HCT116 (cell line): ENCODE measurements around the gene ARF1. TPM values are rescaled to one million over a fixed set of nuclear protein-coding genes. Genes with fewer than 3 reads are reported as not detected.

Source experiments
- ATAC-seq: fragments of 200-7000 bp; cut with Tn5 transposase; 2 replicates; pipeline ENCODE4 v1.9.1; 2020; ENCODE audit warnings: mild to moderate bottlenecking, moderate library complexity
- BruUV-seq: library from RNA; stranded (reverse); fragments of 400-500 nt; replicated peaks from 2 replicates; lab custom pipeline; 2021; lab: Mats Ljungman, UMichigan
- CTCF ChIA-PET: fragments of 300-600 bp; sonication (Branson Sonifier 250); formaldehyde crosslinking; loops from one replicate; lab custom pipeline; 2021; ENCODE audit warnings: antibody characterized with exemption; lab: Charles Lee
- POLR2A ChIA-PET: fragments of 300-600, 350-600 bp; sonication (Branson Sonifier 250); formaldehyde crosslinking; loops from one replicate; lab custom pipeline; 2021; ENCODE audit warnings: antibody characterized with exemption; lab: Charles Lee
- RAD21 ChIA-PET, 2 experiments: fragments of 300-600 bp; sonication (Branson Sonifier 250); formaldehyde crosslinking; loops; one replicate each; lab custom pipeline; 2023; ENCODE audit warnings: low total read pairs in 2 of 2; ENCODE audit not compliant: uncharacterized antibody in 2 of 2, unreplicated experiment in 2 of 2, low non-redundant PET in 1 of 2; lab: Charles Lee
- DNase-seq: peaks from one replicate; pipeline ENCODE4 v3.0.0-alpha.2; 2010; ENCODE audit warnings: low read depth, low spot score
- H2AFZ ChIP-seq: fragments of 200-600 bp; shearing (Covaris generic), sonication (generic); 2 replicates; pipeline ENCODE4 v1.6.1; 2017; ENCODE audit warnings: low read depth, mixed run types, mixed read lengths, antibody characterized with exemption, low read length; ENCODE audit not compliant: poor library complexity, severe bottlenecking
- H3K27ac ChIP-seq: 2 replicates; pipeline ENCODE4 v1.5.1; 2012; ENCODE audit warnings: low read depth, low read length
- H3K27me3 ChIP-seq: fragments of 200-600 bp; sonication (generic); 2 replicates; pipeline ENCODE4 v1.6.1; 2016; ENCODE audit warnings: mixed run types, low read length, mixed read lengths; ENCODE audit not compliant: insufficient read depth
- H3K36me3 ChIP-seq, 2 experiments: fragments of 200-500 bp in 1 of 2; fragments of 200-600 bp in 1 of 2; sonication (Bioruptor generic) in 1 of 2; sonication (generic) in 1 of 2; 2 replicates each; pipeline versions ENCODE4 v1.5.1 to v1.6.1; 2014 to 2016; ENCODE audit warnings: low read length in 2 of 2, inconsistent platforms in 1 of 2, mixed read lengths in 1 of 2, mixed run types in 1 of 2; ENCODE audit not compliant: insufficient read depth in 2 of 2, control insufficient read depth in 1 of 2
- H3K4me1 ChIP-seq, 2 experiments: fragments of 200-600 bp in 1 of 2; sonication (generic) in 1 of 2; 2 replicates each; pipeline versions ENCODE4 v1.5.1 to v1.6.1; 2012 to 2017; ENCODE audit warnings: low read length in 2 of 2, inconsistent platforms in 1 of 2, mild to moderate bottlenecking in 1 of 2, mixed read lengths in 1 of 2, mixed run types in 1 of 2, moderate library complexity in 1 of 2; ENCODE audit not compliant: insufficient read depth in 2 of 2, control insufficient read depth in 1 of 2
- H3K4me2 ChIP-seq: fragments of 200-600 bp; sonication (generic); 2 replicates; pipeline ENCODE4 v1.6.1; 2017; ENCODE audit warnings: mixed run types, low read length, mixed read lengths
- H3K4me3 ChIP-seq, 2 experiments: fragments of 200-600 bp in 1 of 2; sonication (generic) in 1 of 2; replicated peaks in 1 of 2; 2 replicates each; pipeline ENCODE4 v1.5.1; 2011 to 2016; ENCODE audit warnings: low read length in 2 of 2, control low read depth in 1 of 2, low read depth in 1 of 2, mild to moderate bottlenecking in 1 of 2, mixed read lengths in 1 of 2, mixed run types in 1 of 2
- H3K79me2 ChIP-seq: fragments of 200-600 bp; sonication (generic); 2 replicates; pipeline ENCODE4 v1.6.1; 2017; ENCODE audit warnings: mild to moderate bottlenecking, mixed run types, low read length, moderate library complexity, mixed read lengths; ENCODE audit not compliant: insufficient read depth
- H3K9ac ChIP-seq: fragments of 200-600 bp; sonication (generic); 2 replicates; pipeline ENCODE4 v1.6.1; 2016; ENCODE audit warnings: low read length, mixed read lengths
- H3K9me2 ChIP-seq: fragments of 200-600 bp; sonication (generic), shearing (Covaris generic); 2 replicates; pipeline ENCODE4 v1.6.1; 2017; ENCODE audit warnings: mixed run types, mild to moderate bottlenecking, moderate library complexity; ENCODE audit not compliant: insufficient read depth
- H3K9me3 ChIP-seq, 2 experiments: fragments of 200-500 bp in 1 of 2; fragments of 200-600 bp in 1 of 2; sonication (Bioruptor generic) in 1 of 2; sonication (generic) in 1 of 2; 2 replicates each; pipeline ENCODE4 v1.6.1; 2014 to 2017; ENCODE audit warnings: low read length in 2 of 2, mixed read lengths in 2 of 2, inconsistent platforms in 1 of 2, low read depth in 1 of 2, mild to moderate bottlenecking in 1 of 2, mixed run types in 1 of 2, moderate library complexity in 1 of 2; ENCODE audit not compliant: control insufficient read depth in 1 of 2, insufficient read depth in 1 of 2
- H4K20me1 ChIP-seq: fragments of 200-600 bp; sonication (generic), shearing (Covaris generic); 2 replicates; pipeline ENCODE4 v1.6.1; 2017; ENCODE audit warnings: mixed run types, mild to moderate bottlenecking, moderate library complexity; ENCODE audit not compliant: insufficient read depth
- CBX3 ChIP-seq: IDR thresholded peaks from 2 replicates; pipeline ENCODE4 v1.6.1; 2012; ENCODE audit warnings: low read depth
- CEBPB ChIP-seq: IDR thresholded peaks from 2 replicates; pipeline ENCODE4 v1.6.1; 2012; ENCODE audit warnings: low read depth
- CTCF ChIP-seq, 3 experiments: fragments of 200-600 bp in 1 of 3; sonication (generic) in 1 of 3; IDR thresholded peaks in 2 of 3; conservative IDR thresholded peaks in 1 of 3; 2 replicates each; pipeline ENCODE4 v1.5.1; 2012 to 2017; ENCODE audit warnings: low read depth in 2 of 3, low read length in 2 of 3, antibody characterized with exemption in 1 of 3, borderline replicate concordance in 1 of 3, control low read depth in 1 of 3, mild to moderate bottlenecking in 1 of 3, mixed read lengths in 1 of 3, mixed run types in 1 of 3, moderate library complexity in 1 of 3; ENCODE audit not compliant: insufficient read depth in 1 of 3
- EGR1 ChIP-seq: IDR thresholded peaks from 2 replicates; pipeline ENCODE4 v1.6.1; 2012; ENCODE audit warnings: low read depth
- ELF1 ChIP-seq: IDR thresholded peaks from 2 replicates; pipeline ENCODE4 v1.6.1; 2012; ENCODE audit warnings: low read depth, borderline replicate concordance
- MAX ChIP-seq: IDR thresholded peaks from 2 replicates; pipeline ENCODE4 v1.6.1; 2012
- POLR2A ChIP-seq: IDR thresholded peaks from 2 replicates; pipeline ENCODE4 v1.7.0; 2011; ENCODE audit warnings: borderline replicate concordance; ENCODE audit not compliant: insufficient read depth, insufficient read length; ENCODE audit errors: extremely low read depth
- SIN3A ChIP-seq: IDR thresholded peaks from 2 replicates; pipeline ENCODE4 v1.6.1; 2012; ENCODE audit warnings: low read depth
- YY1 ChIP-seq: IDR thresholded peaks from 2 replicates; pipeline ENCODE4 v1.6.1; 2011; ENCODE audit warnings: low read length, low read depth, moderate library complexity, mild to moderate bottlenecking; ENCODE audit not compliant: insufficient replicate concordance; ENCODE audit errors: extremely low read depth
- ZFX ChIP-seq: fragments of 450-650 bp; IDR thresholded peaks from 2 replicates; pipeline ENCODE4 v1.6.1; 2017
- ZNF274 ChIP-seq: fragments of 200-500 bp; sonication (Bioruptor generic); IDR thresholded peaks from 2 replicates; pipeline ENCODE4 v1.6.1; 2014; ENCODE audit warnings: mild to moderate bottlenecking, low read depth, low read length, inconsistent platforms
- intact Hi-C: fragments of 100-400 bp; cut with micrococcal nuclease; formaldehyde crosslinking; loops from 2 replicates; pipeline ENCODE4 v1.10.0; 2022
- total RNA-seq: library from RNA; stranded (reverse); gene quantifications from one replicate; pipeline ENCODE4 v1.2.1, GENCODE V29; 2021; ENCODE audit not compliant: unreplicated experiment
- TF ChIP-seq, protein P1 (sequence below): IDR thresholded peaks from 2 replicates; pipeline ENCODE4 v1.6.1; 2012; ENCODE audit warnings: low read depth

Gene ARF1
- total RNA-seq, 1 experiment from 2014 or later: 394 TPM

GRCh38 chr1:228045871-228046270 lies 36.6 kb upstream of the ARF1 start:
- no peak overlapping the region for H2AFZ ChIP-seq
- TF ChIP-seq ZFX: no peak
- TF ChIP-seq YY1: no peak
- no peak for TF ChIP-seq ZNF274
- TF ChIP-seq CBX3: no peak
- TF ChIP-seq POLR2A: no peak
- TF ChIP-seq SIN3A: no peak
- TF ChIP-seq MAX: no peak
- no peak for TF ChIP-seq CEBPB
- TF ChIP-seq CTCF (IDR thresholded peaks at IDR 0.05 in 2 of 3, conservative IDR thresholded peaks at IDR 0.05 in 1 of 3; ENCODE audit: borderline replicate concordance in 1 of 3, insufficient read depth in 1 of 3, low read depth in 2 of 3, low read length in 2 of 3): no peak
- no peak for TF ChIP-seq ELF1
- TF ChIP-seq, protein P1, sequence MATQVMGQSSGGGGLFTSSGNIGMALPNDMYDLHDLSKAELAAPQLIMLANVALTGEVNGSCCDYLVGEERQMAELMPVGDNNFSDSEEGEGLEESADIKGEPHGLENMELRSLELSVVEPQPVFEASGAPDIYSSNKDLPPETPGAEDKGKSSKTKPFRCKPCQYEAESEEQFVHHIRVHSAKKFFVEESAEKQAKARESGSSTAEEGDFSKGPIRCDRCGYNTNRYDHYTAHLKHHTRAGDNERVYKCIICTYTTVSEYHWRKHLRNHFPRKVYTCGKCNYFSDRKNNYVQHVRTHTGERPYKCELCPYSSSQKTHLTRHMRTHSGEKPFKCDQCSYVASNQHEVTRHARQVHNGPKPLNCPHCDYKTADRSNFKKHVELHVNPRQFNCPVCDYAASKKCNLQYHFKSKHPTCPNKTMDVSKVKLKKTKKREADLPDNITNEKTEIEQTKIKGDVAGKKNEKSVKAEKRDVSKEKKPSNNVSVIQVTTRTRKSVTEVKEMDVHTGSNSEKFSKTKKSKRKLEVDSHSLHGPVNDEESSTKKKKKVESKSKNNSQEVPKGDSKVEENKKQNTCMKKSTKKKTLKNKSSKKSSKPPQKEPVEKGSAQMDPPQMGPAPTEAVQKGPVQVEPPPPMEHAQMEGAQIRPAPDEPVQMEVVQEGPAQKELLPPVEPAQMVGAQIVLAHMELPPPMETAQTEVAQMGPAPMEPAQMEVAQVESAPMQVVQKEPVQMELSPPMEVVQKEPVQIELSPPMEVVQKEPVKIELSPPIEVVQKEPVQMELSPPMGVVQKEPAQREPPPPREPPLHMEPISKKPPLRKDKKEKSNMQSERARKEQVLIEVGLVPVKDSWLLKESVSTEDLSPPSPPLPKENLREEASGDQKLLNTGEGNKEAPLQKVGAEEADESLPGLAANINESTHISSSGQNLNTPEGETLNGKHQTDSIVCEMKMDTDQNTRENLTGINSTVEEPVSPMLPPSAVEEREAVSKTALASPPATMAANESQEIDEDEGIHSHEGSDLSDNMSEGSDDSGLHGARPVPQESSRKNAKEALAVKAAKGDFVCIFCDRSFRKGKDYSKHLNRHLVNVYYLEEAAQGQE: no peak
- no peak for TF ChIP-seq EGR1
- intact Hi-C loops: no loop called here
- no peaks in the 10 kb centered on the region for H3K36me3 ChIP-seq
- ChIA-PET POLR2A (no interaction called here), RAD21 (no interaction called here), CTCF (no interaction called here)
- H3K4me3 ChIP-seq: no peak overlapping the region
- H3K9me2 ChIP-seq: no peaks in the 10 kb centered on the region
- no peak for ATAC-seq
- H3K9me3 ChIP-seq: no peaks in the 10 kb centered on the region
- H4K20me1 ChIP-seq: no peaks in the 10 kb centered on the region
- H3K27me3 ChIP-seq: 0 out of 2 replicates have a peak, but pooled peaks cover 5% of the 10 kb centered on the region
- no peak overlapping the region for H3K4me2 ChIP-seq
- BruUV-seq: no TSS peak
- no peak for DNase-seq
- no peak overlapping the region for H3K9ac ChIP-seq
- H3K27ac ChIP-seq: no peak overlapping the region
- no peaks in the 10 kb centered on the region for H3K4me1 ChIP-seq
- H3K79me2 ChIP-seq: no peaks in the 10 kb centered on the region
